ENCODE measurements around the gene C5orf15.

The C5orf15 gene

DNA sequence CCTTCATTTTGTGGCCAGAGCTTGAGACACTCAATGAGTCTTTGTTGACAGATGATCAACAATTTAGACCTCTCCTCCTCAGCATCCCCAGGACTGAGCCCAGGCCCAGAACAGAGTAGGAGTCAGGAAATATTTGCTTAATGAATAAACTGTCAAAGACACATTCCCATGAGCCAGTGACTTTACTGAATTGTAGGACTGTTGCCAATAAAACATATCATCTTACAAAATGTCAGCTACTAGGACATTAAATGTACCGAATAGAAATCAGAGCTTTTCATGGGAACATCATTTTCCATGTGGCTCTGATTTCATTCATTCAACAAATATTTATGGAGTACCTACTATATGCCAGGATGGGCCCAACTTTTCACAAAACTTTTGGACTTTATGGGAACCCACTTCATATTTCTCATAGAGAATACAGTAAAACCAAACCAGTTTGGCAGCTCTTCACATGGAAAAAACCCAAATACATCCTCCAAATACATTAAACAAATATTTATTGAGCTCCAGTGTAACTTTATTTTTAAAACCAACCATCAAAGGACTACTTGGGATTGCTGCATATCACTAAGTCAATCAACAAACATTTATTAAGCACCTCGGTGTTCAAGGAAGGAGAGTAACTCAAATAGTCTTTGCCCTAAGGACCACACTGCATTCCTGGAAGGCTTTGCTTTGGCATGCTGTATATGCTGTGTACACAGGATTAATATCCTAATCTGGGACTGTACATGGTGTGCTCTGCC, 24.9 kb upstream of the C5orf15 start:
- no peak for DNase-seq

DNA sequence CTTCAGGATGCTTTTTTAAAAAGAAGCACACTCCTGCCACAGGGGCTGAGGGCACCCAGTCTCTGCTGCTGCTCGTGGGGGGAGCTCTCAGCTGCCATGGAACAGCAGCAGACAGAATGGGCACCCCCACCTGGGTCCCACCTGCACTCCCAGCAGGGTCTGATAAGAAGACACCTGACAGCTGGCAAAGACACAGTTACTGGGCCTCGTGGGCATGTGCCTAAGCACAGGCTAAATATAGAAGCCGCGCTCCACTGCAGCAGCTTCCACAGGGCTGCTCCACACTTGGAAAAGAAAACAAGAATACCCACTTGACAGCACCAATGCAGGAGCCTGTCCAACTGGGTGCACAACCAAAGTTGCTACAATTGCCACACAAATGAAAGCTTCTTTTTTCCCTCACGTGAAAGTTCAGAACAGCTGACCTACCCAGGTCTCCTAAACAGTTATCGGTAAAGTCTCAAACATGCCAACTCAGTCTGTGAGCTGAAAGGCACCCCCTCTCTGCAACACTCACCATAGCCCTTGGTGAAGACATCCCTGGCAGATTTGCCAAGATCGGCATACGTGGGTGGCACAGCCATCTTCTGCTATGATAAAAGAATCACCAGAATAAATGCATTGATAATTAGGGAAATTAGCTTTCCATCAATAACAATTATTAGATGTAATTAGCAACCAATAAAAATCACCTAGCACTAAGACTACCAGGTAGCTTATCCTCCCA, 24.2 kb upstream of the C5orf15 start:
- no peak for DNase-seq

DNA sequence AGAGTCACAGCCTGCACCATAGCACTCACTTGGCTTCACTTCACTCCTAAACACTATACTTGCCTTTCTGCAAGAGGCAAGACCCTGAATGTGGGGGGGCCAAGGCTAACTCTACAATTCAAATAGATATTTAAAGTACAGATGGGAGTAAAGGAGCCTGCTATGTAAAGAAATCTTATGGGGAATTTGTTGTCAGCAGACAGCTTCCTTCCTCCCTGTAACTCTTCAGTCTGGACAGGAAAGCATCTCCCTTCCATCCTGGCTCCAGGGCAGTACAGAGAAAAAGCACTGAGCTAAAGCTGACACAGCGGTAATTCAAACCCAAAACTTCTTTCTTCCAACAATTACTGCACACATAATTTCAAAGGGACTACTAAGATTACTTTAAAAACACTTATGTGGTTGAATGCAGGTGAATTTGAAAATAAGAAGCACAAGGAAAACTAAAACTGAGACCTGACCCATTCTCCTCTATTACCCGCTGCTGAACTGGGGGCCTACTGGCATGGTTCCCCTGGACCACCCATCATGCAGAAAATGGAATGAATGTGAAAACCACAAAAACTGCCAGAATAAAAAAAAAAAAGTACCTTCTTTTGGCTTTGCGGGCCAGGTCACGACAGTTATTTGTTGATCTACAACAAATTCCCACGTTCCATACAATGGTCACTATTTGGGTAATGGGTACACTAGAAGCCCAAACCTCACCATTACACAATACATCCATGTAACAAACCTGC, 22.9 kb upstream of the C5orf15 start:
- no peak for DNase-seq

DNA sequence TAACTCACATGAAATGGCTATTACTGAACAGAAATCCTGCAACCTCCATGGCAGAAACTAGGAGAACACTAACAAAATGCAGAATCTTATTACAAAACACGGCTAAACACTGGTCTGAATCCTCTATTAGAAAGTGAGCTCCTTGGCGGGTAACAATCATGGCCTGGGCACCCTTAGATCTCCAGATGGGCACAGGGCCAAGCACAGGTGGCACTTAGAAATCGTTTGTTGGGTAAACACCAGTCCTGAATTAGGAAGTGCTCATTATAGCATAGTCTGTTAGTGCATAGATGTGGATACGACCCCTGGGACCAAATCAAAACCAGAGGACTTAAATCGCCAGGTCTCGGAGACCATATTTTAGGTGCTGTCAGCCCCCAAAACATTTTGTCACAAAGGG, 22.0 kb upstream of the C5orf15 start:
- DNase-seq, result no peak

DNA sequence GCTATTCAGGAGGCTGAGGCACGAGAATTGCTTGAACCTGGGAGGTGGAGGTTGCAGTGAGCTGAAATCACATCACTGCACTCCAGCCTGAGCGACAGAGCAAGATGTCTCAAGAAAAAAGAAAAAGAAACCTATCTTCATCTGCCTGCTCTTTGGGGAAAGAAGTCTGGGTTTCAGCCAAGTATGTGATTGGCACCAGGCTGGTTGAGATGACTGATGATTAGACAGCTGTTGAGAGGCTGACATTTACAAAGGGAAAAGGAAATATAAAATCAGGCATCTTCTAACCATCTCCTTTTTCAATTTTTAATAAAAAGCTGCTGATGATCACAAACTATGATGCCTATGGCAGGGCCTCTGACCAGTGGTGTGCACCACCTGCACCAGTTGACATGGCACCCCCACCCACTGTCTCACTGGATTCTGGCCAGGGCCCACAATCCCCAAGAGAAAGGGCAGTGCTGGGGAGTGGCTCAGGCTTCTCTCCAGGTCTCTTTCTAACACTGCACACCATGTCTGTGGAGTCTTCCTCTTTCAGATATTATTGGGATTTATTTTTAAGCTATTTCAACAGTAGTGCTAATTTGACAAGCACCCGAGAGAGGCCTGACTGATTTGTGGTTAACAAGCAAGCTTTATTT, 17.2 kb upstream of the C5orf15 start:
- no peak for DNase-seq

GRCh38 chr5:133983674-133984073, 15.2 kb upstream of the C5orf15 start:
- DNase-seq, result no peak

- DNase-seq, result no peak
Observed at GRCh38 chr5:133981714-133982113, 13.3 kb upstream of the C5orf15 start.

GRCh38 chr5:133980652-133981051, 12.2 kb upstream of the C5orf15 start:
- DNase-seq, result no peak

DNA sequence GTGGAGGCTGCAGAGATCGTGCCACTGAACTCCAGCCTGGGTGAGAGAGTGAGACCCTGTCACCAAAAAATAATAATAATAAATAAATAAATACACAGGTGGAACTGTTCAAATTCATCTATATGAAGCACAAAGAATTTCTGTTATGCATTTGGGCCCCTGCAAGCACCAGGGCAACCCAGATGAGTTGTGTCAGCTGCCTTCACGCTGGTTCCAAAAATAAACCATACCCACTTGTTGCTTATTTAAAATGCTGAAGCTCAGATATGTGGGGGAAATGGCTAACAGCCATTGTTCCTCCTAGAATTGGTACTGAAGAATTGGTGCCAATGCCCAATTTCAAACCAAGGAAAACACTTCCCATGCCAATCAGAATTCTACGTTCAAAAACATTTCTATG, 10.5 kb upstream of the C5orf15 start:
- no peak for DNase-seq

GRCh38 chr5:133977858-133978257, 9.4 kb upstream of the C5orf15 start:
- DNase-seq, result no peak

DNA sequence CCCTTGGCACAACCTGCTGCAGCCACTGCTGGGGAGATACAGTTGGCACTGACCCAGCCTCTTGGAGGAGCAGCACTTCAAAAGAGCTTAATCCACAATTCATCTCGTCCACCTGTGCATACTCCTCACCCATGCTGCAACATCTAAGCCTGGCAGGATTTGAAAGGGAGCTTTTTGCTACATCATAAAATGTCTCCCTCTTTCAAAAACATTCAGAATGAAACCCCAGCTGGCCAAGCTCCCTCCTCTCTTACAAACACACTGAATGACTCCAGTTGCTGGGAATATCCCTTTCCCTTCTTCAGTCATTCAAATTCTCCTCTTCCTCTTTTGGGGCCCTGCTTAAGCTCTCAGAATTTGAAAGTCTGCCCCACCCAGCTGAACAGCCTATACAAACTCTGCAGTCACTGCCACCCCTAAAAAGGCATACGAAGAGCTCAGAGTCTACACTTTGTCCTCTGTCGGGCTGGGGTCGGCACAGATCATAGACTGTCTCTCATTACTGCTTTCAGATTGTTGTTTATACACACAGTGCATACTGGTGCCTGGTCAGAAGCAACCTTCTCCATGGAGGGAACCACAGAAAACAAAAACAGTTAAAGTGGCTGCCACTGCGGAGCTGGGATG, 8.8 kb upstream of the C5orf15 start:
- no peak for DNase-seq

GRCh38 chr5:133975546-133975945, 7.1 kb upstream of the C5orf15 start:
- DNase-seq, result peak; percentile 42

GRCh38 chr5:133974142-133974541, 5.7 kb upstream of the C5orf15 start:
- DNase-seq, result no peak

DNA sequence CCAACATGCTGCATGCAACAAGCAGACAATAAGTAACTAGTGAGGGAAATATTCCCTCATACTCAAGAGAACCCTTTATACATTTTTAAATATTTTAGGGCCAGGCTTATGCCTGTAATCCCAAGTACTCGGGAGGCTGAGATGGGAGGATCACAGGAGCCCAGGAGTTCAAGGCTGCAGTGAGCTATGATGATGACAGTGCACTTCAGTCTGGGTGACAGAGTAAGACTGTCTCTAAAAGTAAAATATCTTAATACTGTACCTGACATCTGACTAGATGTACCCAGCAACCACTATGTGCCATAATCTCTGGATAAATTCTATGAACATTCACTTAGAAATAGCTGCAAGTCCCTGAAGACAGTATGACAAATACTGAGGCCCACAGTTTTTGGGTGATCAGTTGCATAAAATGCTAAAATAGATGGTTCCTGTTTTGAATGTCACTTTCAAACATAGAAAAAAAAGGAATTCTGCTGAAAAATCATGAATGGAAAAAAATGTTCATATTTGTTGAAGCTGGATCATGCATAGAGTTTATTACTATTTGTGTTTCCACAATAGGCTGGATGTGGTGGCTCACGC, 2.0 kb upstream of the C5orf15 start:
- no peak for DNase-seq

- DNase-seq, result no peak
Observed at GRCh38 chr5:133969654-133970324, 1.4 kb upstream of the C5orf15 start.

- DNase-seq, result no peak
Observed at GRCh38 chr5:133967698-133968203, 674 bp downstream of the C5orf15 start.

- DNase-seq, result no peak
Observed at GRCh38 chr5:133967124-133967523, 1.3 kb downstream of the C5orf15 start.

- DNase-seq, result no peak
Observed at GRCh38 chr5:133966090-133966489, 2.3 kb downstream of the C5orf15 start.

- DNase-seq, result no peak
Observed at GRCh38 chr5:133963493-133964128, 4.8 kb downstream of the C5orf15 start.

DNA sequence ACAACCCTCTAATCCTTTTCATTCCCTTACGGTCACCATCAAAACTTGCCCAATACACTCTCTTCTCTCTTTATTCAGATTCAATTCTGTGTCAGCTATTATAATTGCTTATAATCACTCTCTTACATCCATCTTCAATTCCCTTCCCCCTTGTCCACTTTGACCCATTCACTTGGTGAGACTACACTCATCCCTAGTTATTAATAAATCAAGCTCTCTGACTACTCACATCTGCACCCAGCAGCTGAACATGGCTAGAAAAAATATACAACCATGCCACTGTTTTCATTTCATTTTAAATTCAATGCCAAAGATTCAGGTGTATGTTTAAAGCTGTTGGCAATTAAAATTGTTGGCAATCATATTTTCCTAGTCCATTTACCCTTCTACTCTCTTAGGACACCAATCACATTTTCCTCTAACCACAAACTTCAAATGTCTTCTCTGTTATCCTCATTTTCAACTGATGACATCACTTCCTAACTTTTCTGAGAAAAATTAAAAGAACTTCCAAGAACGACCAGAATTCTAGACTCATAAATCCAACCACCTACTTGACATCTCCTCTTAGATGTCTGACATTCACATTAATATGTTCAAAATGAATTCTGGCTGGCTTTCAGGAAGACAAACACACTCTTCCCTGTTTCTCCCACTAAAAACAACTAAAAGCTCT, 5.5 kb downstream of the C5orf15 start:
- no peak for DNase-seq

DNA sequence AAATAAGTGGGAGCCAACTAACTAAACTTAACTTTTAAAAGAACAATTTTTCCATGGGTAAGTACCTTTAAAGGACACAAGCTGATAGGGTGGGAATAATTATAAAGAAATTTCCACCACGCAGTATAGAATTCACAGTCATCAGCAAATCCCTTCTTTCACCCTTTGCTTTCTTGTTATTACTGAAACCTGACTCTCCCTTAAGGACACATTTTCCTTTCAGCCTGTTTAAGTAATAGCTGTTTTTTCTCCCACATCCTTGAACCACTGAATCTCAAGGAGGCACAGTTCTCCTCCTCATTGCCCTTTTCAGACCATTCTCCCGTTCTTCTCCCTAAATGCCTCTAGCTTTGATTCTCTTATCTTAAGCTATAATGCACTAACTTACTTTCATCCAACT, 6.3 kb downstream of the C5orf15 start:
- DNase-seq, result no peak

Measured in activated CD4-positive, alpha-beta T cell treated with anti-CD3 and anti-CD28 coated beads for 48 hours (primary cell).